ENCODE results near the gene CNGA1.

CNGA1 gene

DNA sequence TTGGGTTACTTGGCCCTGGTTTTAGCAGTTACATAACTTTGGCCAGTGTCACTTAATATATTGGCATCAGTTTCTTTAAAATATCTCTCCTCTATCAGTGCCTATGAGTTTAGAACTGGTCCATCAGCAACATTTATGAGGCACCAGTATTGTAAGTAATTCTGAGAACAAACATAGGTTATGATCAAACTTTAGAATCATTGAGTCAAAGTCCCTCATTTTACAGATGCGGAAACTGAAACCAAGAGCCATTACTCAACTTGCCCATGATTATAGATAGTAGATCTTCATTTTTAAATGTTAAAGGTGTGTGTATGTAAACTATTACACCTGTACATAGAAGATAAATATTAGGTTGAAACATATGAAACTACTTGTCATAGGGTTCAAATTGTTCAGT, 4.6 kb upstream of the CNGA1 start:
- Histone ChIP-seq H3K4me1 (ENCODE audit: control extremely low read depth in 1 of 4, control insufficient read depth in 4 of 4, insufficient read depth in 4 of 4, low read length in 3 of 4) (peaks cover 0 to 15% (median 13%) of the 10 kb centered on the region in 4 experiments), H3K9me3 (ENCODE audit: control extremely low read depth in 1 of 5, control insufficient read depth in 4 of 5, insufficient read depth in 2 of 5, low read depth in 1 of 5, low read length in 4 of 5) (no peaks in the 10 kb centered on the region), H3K4me3 (ENCODE audit: control insufficient read depth in 1 of 7, extremely low read depth in 1 of 7, insufficient read depth in 4 of 7, low read depth in 2 of 7, low read length in 6 of 7) (no peak overlapping the region), H3K27me3 (replicated peaks in 2 of 5; ENCODE audit: control insufficient read depth in 4 of 5, insufficient read depth in 5 of 5, low read length in 4 of 5) (peaks cover 6 to 34% (median 9%) of the 10 kb centered on the region in 5 experiments), H3K27ac (ENCODE audit: insufficient read depth in 1 of 2, low read depth in 1 of 2, low read length in 2 of 2, poor library complexity in 1 of 2, severe bottlenecking in 2 of 2) (no peak overlapping the region), H3K36me3 (ENCODE audit: control insufficient read depth in 4 of 4, insufficient read depth in 4 of 4, low read length in 3 of 4) (no peaks in the 10 kb centered on the region)
- no peak for DNase-seq
- ChIA-PET CTCF (no interaction called here), POLR2A (no interaction called here)
- no CpG with 5 or more reads among the region's 1 CpG for WGBS (ENCODE audit: insufficient coverage)

DNA sequence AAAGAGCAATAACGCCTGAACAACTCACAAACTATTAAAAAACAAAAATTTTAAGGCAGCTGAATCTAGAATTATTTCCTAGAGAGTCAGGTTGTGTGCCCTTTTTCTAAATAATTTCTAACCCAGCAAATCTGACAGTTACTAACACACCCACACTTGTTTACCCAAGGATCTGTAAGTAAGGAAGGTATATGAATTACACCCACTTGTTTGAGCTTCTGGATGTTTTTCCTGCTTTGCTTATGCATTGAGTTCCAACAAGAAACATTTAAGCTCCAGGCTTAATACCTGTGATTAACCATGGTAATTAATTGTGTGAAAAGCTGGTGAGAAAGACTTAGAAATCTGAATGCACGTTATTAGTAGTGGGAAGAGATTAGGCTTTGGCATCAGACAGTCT, 1.6 kb upstream of the CNGA1 start:
- POLR2A ChIA-PET = no interaction called here
- DNase-seq = no peak
- no peaks in the 10 kb centered on the region for H3K9me3 ChIP-seq (ENCODE audit: control extremely low read depth in 1 of 5, control insufficient read depth in 4 of 5, insufficient read depth in 2 of 5, low read depth in 1 of 5, low read length in 4 of 5)
- H3K4me1 ChIP-seq (ENCODE audit: control extremely low read depth in 1 of 4, control insufficient read depth in 4 of 4, insufficient read depth in 4 of 4, low read length in 3 of 4) = peaks cover 0 to 20% (median 15%) of the 10 kb centered on the region in 4 experiments
- CTCF ChIA-PET = interaction anchor here (0.8 to 4.4 kb wide), 6 partner anchors 10 to 237 kb away, joined by 3 to 11 read pairs (median 6); no protein-coding TSS in a partner anchor
- H3K27ac ChIP-seq (ENCODE audit: insufficient read depth in 1 of 2, low read depth in 1 of 2, low read length in 2 of 2, poor library complexity in 1 of 2, severe bottlenecking in 2 of 2) = no peak overlapping the region
- 78% methylated on average over 1 of the region's 2 CpGs for WGBS (ENCODE audit: insufficient coverage)
- H3K4me3 ChIP-seq (ENCODE audit: control insufficient read depth in 1 of 7, extremely low read depth in 1 of 7, insufficient read depth in 4 of 7, low read depth in 2 of 7, low read length in 6 of 7) = no peak overlapping the region
- H3K36me3 ChIP-seq (ENCODE audit: control insufficient read depth in 4 of 4, insufficient read depth in 4 of 4, low read length in 3 of 4) = no peaks in the 10 kb centered on the region
- H3K27me3 ChIP-seq (replicated peaks in 2 of 5; ENCODE audit: control insufficient read depth in 4 of 5, insufficient read depth in 5 of 5, low read length in 4 of 5) = peaks cover 6 to 37% (median 9%) of the 10 kb centered on the region in 5 experiments

DNA sequence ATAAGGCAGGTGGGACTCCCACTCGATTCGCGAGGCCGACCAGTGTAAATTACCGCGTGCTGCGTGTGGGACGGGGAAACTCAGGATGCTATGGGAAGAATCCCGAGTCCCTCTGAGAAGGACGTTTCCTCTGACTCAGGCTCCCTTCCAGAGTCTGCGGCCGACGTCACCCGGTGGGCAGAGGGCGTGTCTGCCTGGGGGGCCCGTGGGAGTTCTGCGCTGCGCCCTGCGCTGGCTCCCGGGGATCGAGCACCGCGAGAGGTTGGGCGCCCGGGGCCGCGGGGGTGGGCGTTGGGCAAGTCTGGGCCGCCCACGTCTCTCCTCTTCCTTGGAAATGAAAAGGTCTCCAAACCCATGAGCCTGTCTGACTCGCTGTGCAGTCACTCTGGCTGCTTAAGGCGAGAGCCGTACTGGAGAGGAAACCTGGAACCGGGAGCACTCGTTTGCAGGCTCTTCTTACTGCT, 659 bp upstream of the CNGA1 start:
- peak in 2 of 3 donors; percentile 28 to 56 for DNase-seq
- Histone ChIP-seq H3K4me1 (ENCODE audit: control extremely low read depth in 1 of 4, control insufficient read depth in 4 of 4, insufficient read depth in 4 of 4, low read length in 3 of 4) (peaks cover 0 to 23% (median 15%) of the 10 kb centered on the region in 4 experiments), H3K27ac (ENCODE audit: insufficient read depth in 1 of 2, low read depth in 1 of 2, low read length in 2 of 2, poor library complexity in 1 of 2, severe bottlenecking in 2 of 2) (no peak overlapping the region), H3K36me3 (ENCODE audit: control insufficient read depth in 4 of 4, insufficient read depth in 4 of 4, low read length in 3 of 4) (no peaks in the 10 kb centered on the region), H3K9me3 (ENCODE audit: control extremely low read depth in 1 of 5, control insufficient read depth in 4 of 5, insufficient read depth in 2 of 5, low read depth in 1 of 5, low read length in 4 of 5) (no peaks in the 10 kb centered on the region), H3K27me3 (replicated peaks in 2 of 5; ENCODE audit: control insufficient read depth in 4 of 5, insufficient read depth in 5 of 5, low read length in 4 of 5) (peaks cover 6 to 37% (median 9%) of the 10 kb centered on the region in 5 experiments), H3K4me3 (ENCODE audit: control insufficient read depth in 1 of 7, extremely low read depth in 1 of 7, insufficient read depth in 4 of 7, low read depth in 2 of 7, low read length in 6 of 7) (peak overlapping the region; percentile 47 to 80 (median 74))
- CTCF ChIA-PET = interaction anchor here (1.0 to 4.4 kb wide), 4 partner anchors 17 to 238 kb away, joined by 3 to 11 read pairs (median 6); no protein-coding TSS in a partner anchor
- 1% methylated on average over 30 of the region's 35 CpGs for whole genome bisulfite sequencing (ENCODE audit: insufficient coverage)
- POLR2A ChIA-PET = no interaction called here

DNA sequence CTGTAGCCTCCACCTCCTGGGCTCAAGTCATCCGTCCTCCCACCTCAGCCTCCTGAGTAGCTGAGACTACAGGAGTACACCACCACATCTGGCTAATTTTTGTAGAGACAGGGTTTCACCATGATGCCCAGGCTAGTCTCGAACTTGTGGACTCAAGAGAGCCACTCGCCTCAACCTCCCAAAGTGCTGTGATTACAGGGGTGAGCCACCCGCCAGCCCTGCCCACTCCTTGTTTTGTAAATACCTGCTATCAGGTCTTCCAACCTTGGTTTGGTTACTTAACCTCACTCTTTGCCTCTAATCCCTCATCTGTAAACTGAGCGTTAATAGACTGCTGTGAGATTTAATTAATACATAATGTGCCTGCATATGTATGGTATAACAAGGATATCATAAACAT, 803 bp downstream of the CNGA1 start:
- peaks cover 0 to 23% (median 15%) of the 10 kb centered on the region in 4 experiments for H3K4me1 ChIP-seq (ENCODE audit: control extremely low read depth in 1 of 4, control insufficient read depth in 4 of 4, insufficient read depth in 4 of 4, low read length in 3 of 4)
- H3K4me3 ChIP-seq (ENCODE audit: control insufficient read depth in 1 of 7, extremely low read depth in 1 of 7, insufficient read depth in 4 of 7, low read depth in 2 of 7, low read length in 6 of 7) = peak overlapping the region in 1 of 7 experiments; percentile 80
- no peak overlapping the region for H3K27ac ChIP-seq (ENCODE audit: insufficient read depth in 1 of 2, low read depth in 1 of 2, low read length in 2 of 2, poor library complexity in 1 of 2, severe bottlenecking in 2 of 2)
- no peaks in the 10 kb centered on the region for H3K9me3 ChIP-seq (ENCODE audit: control extremely low read depth in 1 of 5, control insufficient read depth in 4 of 5, insufficient read depth in 2 of 5, low read depth in 1 of 5, low read length in 4 of 5)
- no peaks in the 10 kb centered on the region for H3K36me3 ChIP-seq (ENCODE audit: control insufficient read depth in 4 of 4, insufficient read depth in 4 of 4, low read length in 3 of 4)
- DNase-seq = no peak
- WGBS (ENCODE audit: insufficient coverage) = 96% methylated on average over 4 of the region's 5 CpGs
- CTCF ChIA-PET = interaction anchor here (1.4 to 1.6 kb wide), 2 partner anchors 14 to 16 kb away, joined by 3 read pairs; no protein-coding TSS in a partner anchor
- H3K27me3 ChIP-seq (replicated peaks in 2 of 5; ENCODE audit: control insufficient read depth in 4 of 5, insufficient read depth in 5 of 5, low read length in 4 of 5) = peaks cover 6 to 37% (median 9%) of the 10 kb centered on the region in 5 experiments
- POLR2A ChIA-PET = no interaction called here

DNA sequence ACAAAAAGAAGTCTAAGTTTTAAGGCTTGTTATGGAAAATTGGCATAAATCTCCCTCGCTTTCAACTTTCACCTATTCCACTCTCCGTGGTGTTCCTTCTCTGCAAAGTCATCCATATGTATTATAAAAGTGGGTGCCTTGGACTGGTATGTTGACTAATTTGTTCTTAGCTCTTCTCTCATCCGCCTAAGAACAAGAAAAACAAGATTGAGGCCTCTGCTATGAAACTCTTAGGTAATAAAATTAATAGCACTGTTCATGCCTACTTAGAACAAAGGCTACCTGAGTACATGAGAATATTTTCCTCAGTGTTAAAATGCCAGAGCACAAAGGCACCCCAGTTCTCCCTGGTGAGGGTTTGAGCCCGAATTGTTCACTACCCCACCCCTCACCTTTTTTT, 1.3 kb downstream of the CNGA1 start:
- DNase-seq = no peak
- CTCF ChIA-PET = interaction anchor here (1.4 to 1.6 kb wide), 2 partner anchors 14 to 16 kb away, joined by 3 read pairs; no protein-coding TSS in a partner anchor
- Histone ChIP-seq H3K4me3 (ENCODE audit: control insufficient read depth in 1 of 7, extremely low read depth in 1 of 7, insufficient read depth in 4 of 7, low read depth in 2 of 7, low read length in 6 of 7) (no peak overlapping the region), H3K9me3 (ENCODE audit: control extremely low read depth in 1 of 5, control insufficient read depth in 4 of 5, insufficient read depth in 2 of 5, low read depth in 1 of 5, low read length in 4 of 5) (no peaks in the 10 kb centered on the region), H3K4me1 (ENCODE audit: control extremely low read depth in 1 of 4, control insufficient read depth in 4 of 4, insufficient read depth in 4 of 4, low read length in 3 of 4) (peaks cover 0 to 23% (median 15%) of the 10 kb centered on the region in 4 experiments), H3K27me3 (replicated peaks in 2 of 5; ENCODE audit: control insufficient read depth in 4 of 5, insufficient read depth in 5 of 5, low read length in 4 of 5) (peaks cover 5 to 36% (median 9%) of the 10 kb centered on the region in 5 experiments), H3K36me3 (ENCODE audit: control insufficient read depth in 4 of 4, insufficient read depth in 4 of 4, low read length in 3 of 4) (no peaks in the 10 kb centered on the region), H3K27ac (ENCODE audit: insufficient read depth in 1 of 2, low read depth in 1 of 2, low read length in 2 of 2, poor library complexity in 1 of 2, severe bottlenecking in 2 of 2) (no peak overlapping the region)
- 100% methylated on average over 1 of the region's 4 CpGs for WGBS (ENCODE audit: insufficient coverage)
- POLR2A ChIA-PET = no interaction called here

DNA sequence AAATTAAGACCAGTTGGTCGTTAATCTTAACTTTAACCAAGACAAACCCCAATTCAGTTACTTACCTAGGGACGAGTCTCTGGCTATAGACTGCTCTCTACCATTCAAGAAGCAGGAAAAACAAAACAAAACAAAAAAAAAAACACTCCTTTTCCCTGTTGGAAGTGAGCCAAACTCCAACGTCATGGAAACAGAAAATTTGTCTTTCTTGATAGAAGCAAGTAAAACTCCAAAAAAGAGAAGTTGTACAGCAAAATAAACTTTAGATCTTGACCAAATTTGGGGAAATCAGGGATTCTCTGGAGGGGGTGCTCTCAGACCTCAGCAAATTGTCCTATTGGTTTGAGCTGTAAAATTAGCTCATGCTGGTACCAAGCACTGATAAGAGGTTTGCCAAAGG, 3.7 kb downstream of the CNGA1 start:
- H3K36me3 ChIP-seq (ENCODE audit: control insufficient read depth in 4 of 4, insufficient read depth in 4 of 4, low read length in 3 of 4) = no peaks in the 10 kb centered on the region
- WGBS (ENCODE audit: insufficient coverage) = no CpG with 5 or more reads among the region's 3 CpGs
- ChIA-PET CTCF (no interaction called here), POLR2A (no interaction called here)
- H3K27ac ChIP-seq (ENCODE audit: insufficient read depth in 1 of 2, low read depth in 1 of 2, low read length in 2 of 2, poor library complexity in 1 of 2, severe bottlenecking in 2 of 2) = no peak overlapping the region
- H3K4me3 ChIP-seq (ENCODE audit: control insufficient read depth in 1 of 7, extremely low read depth in 1 of 7, insufficient read depth in 4 of 7, low read depth in 2 of 7, low read length in 6 of 7) = no peak overlapping the region
- peak; percentile 81 to 86 (median 86) for DNase-seq
- H3K9me3 ChIP-seq (ENCODE audit: control extremely low read depth in 1 of 5, control insufficient read depth in 4 of 5, insufficient read depth in 2 of 5, low read depth in 1 of 5, low read length in 4 of 5) = peaks cover 0 to 10% (median 2%) of the 10 kb centered on the region in 5 experiments
- H3K4me1 ChIP-seq (ENCODE audit: control extremely low read depth in 1 of 4, control insufficient read depth in 4 of 4, insufficient read depth in 4 of 4, low read length in 3 of 4) = peaks cover 0 to 23% (median 15%) of the 10 kb centered on the region in 4 experiments
- H3K27me3 ChIP-seq (replicated peaks in 2 of 5; ENCODE audit: control insufficient read depth in 4 of 5, insufficient read depth in 5 of 5, low read length in 4 of 5) = peaks cover 0 to 14% (median 7%) of the 10 kb centered on the region in 5 experiments

DNA sequence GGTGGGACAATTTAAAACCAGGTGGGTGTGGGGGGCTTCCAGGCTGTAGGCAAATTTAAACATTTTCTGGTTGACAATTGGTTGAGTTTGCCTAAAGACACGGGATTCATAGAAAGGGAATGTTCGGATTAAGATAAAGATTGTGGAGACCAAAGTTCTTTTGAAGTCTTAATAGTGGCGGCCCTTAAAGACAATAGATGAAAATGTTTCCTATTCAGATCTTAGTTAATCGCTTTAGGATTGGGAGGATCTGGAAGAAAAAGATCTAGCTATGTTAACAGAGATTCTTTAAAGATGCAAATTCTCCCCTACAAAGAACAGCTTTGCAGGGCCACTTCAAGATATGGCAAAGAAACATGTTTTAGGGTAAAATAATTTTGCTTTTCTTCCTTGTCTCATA, 4.8 kb downstream of the CNGA1 start:
- CTCF ChIA-PET = no interaction called here
- POLR2A ChIA-PET = no interaction called here
- Histone ChIP-seq H3K36me3 (ENCODE audit: control insufficient read depth in 4 of 4, insufficient read depth in 4 of 4, low read length in 3 of 4) (no peaks in the 10 kb centered on the region), H3K27me3 (replicated peaks in 2 of 5; ENCODE audit: control insufficient read depth in 4 of 5, insufficient read depth in 5 of 5, low read length in 4 of 5) (peaks cover 0 to 4% (median 0%) of the 10 kb centered on the region in 5 experiments), H3K27ac (ENCODE audit: insufficient read depth in 1 of 2, low read depth in 1 of 2, low read length in 2 of 2, poor library complexity in 1 of 2, severe bottlenecking in 2 of 2) (no peak overlapping the region), H3K4me1 (ENCODE audit: control extremely low read depth in 1 of 4, control insufficient read depth in 4 of 4, insufficient read depth in 4 of 4, low read length in 3 of 4) (peaks cover 0 to 14% (median 7%) of the 10 kb centered on the region in 4 experiments), H3K4me3 (ENCODE audit: control insufficient read depth in 1 of 7, extremely low read depth in 1 of 7, insufficient read depth in 4 of 7, low read depth in 2 of 7, low read length in 6 of 7) (no peak overlapping the region), H3K9me3 (ENCODE audit: control extremely low read depth in 1 of 5, control insufficient read depth in 4 of 5, insufficient read depth in 2 of 5, low read depth in 1 of 5, low read length in 4 of 5) (peaks cover 0 to 16% (median 5%) of the 10 kb centered on the region in 5 experiments)
- WGBS (ENCODE audit: insufficient coverage) = 100% methylated on average over 3 of the region's 4 CpGs
- no peak for DNase-seq

Data from common myeloid progenitor, CD34-positive (primary cell).